H9 (cell line): ENCODE measurements around the gene NPHP1. TPM values are rescaled to one million over a fixed set of nuclear protein-coding genes. Genes with fewer than 3 reads are reported as not detected.

ENCODE experiments used
- DNase-seq: peaks from one replicate; pipeline ENCODE4 v3.0.0-alpha.2; 2017
- H2AFZ ChIP-seq: one replicate; pipeline ENCODE4 v1.6.1; 2013; ENCODE audit warnings: mild to moderate bottlenecking, low read length, control low read depth, moderate library complexity
- H2AK5ac ChIP-seq: 2 replicates; pipeline ENCODE4 v1.6.1; 2013; ENCODE audit warnings: low read length, control low read depth, mixed read lengths; ENCODE audit not compliant: insufficient read length
- H2BK120ac ChIP-seq: one replicate; pipeline ENCODE4 v1.6.1; 2013; ENCODE audit warnings: low read depth, mild to moderate bottlenecking, low read length, control low read depth, inconsistent platforms; ENCODE audit not compliant: poor library complexity, severe bottlenecking
- H2BK12ac ChIP-seq: 2 replicates; pipeline ENCODE4 v1.6.1; 2013; ENCODE audit warnings: low read length, control low read depth, mixed read lengths, low read depth; ENCODE audit not compliant: insufficient read length
- H2BK15ac ChIP-seq: 2 replicates; pipeline ENCODE4 v1.6.1; 2013; ENCODE audit warnings: low read depth, low read length, control low read depth
- H2BK20ac ChIP-seq: one replicate; pipeline ENCODE4 v1.6.1; 2013; ENCODE audit warnings: low read depth, mild to moderate bottlenecking, low read length, control low read depth, inconsistent platforms; ENCODE audit not compliant: poor library complexity, severe bottlenecking
- H2BK5ac ChIP-seq: 2 replicates; pipeline ENCODE4 v1.6.1; 2013; ENCODE audit warnings: low read length, control low read depth, mixed read lengths; ENCODE audit not compliant: insufficient read length
- H3K14ac ChIP-seq: 2 replicates; pipeline ENCODE4 v1.6.1; 2013; ENCODE audit warnings: low read length, control low read depth; ENCODE audit not compliant: insufficient read depth
- H3K18ac ChIP-seq: 2 replicates; pipeline ENCODE4 v1.6.1; 2013; ENCODE audit warnings: low read depth, mild to moderate bottlenecking, mixed read lengths, low read length, control low read depth; ENCODE audit not compliant: insufficient read length
- H3K23ac ChIP-seq: 2 replicates; pipeline ENCODE4 v1.6.1; 2013; ENCODE audit warnings: low read length, control low read depth, mixed read lengths, low read depth; ENCODE audit not compliant: insufficient read length
- H3K23me2 ChIP-seq: 2 replicates; pipeline ENCODE4 v1.6.1; 2013; ENCODE audit warnings: low read depth, mild to moderate bottlenecking, mixed read lengths, low read length, control low read depth; ENCODE audit not compliant: insufficient read length, poor library complexity, severe bottlenecking
- H3K27ac ChIP-seq: 2 replicates; pipeline ENCODE4 v1.5.1; 2013; ENCODE audit warnings: low read length, control low read depth, mixed read lengths, low read depth; ENCODE audit not compliant: insufficient read length
- H3K27me3 ChIP-seq: 2 replicates; pipeline ENCODE4 v1.6.1; 2013; ENCODE audit warnings: low read length, control low read depth, inconsistent platforms; ENCODE audit not compliant: insufficient read depth
- H3K4ac ChIP-seq: 2 replicates; pipeline ENCODE4 v1.6.1; 2013; ENCODE audit warnings: low read depth, mild to moderate bottlenecking, control low read depth, inconsistent platforms, low read length, moderate library complexity
- H3K4me1 ChIP-seq: 2 replicates; pipeline ENCODE4 v1.6.1; 2013; ENCODE audit warnings: low read length, control low read depth, inconsistent platforms; ENCODE audit not compliant: insufficient read depth
- H3K4me2 ChIP-seq: 2 replicates; pipeline ENCODE4 v1.6.1; 2013; ENCODE audit warnings: low read length, control low read depth, mixed read lengths; ENCODE audit not compliant: insufficient read length, insufficient read depth
- H3K56ac ChIP-seq: 2 replicates; pipeline ENCODE4 v1.6.1; 2013; ENCODE audit warnings: low read depth, mild to moderate bottlenecking, mixed read lengths, low read length, control low read depth; ENCODE audit not compliant: insufficient read length
- H3K79me1 ChIP-seq: 2 replicates; pipeline ENCODE4 v1.6.1; 2013; ENCODE audit warnings: low read depth, mild to moderate bottlenecking, moderate library complexity, low read length, control low read depth, inconsistent platforms; ENCODE audit not compliant: insufficient read depth, poor library complexity, severe bottlenecking
- H3K79me2 ChIP-seq: 2 replicates; pipeline ENCODE4 v1.6.1; 2013; ENCODE audit warnings: low read length, control low read depth, inconsistent platforms; ENCODE audit not compliant: insufficient read depth
- H3K9ac ChIP-seq: 2 replicates; pipeline ENCODE4 v1.6.1; 2013; ENCODE audit warnings: low read length, control low read depth, mixed read lengths; ENCODE audit not compliant: insufficient read length; ENCODE audit errors: extremely low read depth
- H3K9me3 ChIP-seq: one replicate; pipeline ENCODE4 v1.6.1; 2013; ENCODE audit warnings: low read depth, low read length, inconsistent platforms; ENCODE audit not compliant: control insufficient read depth
- H3T11ph ChIP-seq: one replicate; pipeline ENCODE4 v1.6.1; 2013; ENCODE audit warnings: mild to moderate bottlenecking, low read length, control low read depth, inconsistent platforms
- H4K20me1 ChIP-seq: one replicate; pipeline ENCODE4 v1.6.1; 2013; ENCODE audit not compliant: control insufficient read depth, insufficient read length, insufficient read depth
- H4K5ac ChIP-seq: 2 replicates; pipeline ENCODE4 v1.6.1; 2013; ENCODE audit warnings: low read depth, mild to moderate bottlenecking, mixed read lengths, low read length, control low read depth; ENCODE audit not compliant: insufficient read length
- H4K8ac ChIP-seq: replicated peaks from 2 replicates; pipeline ENCODE4 v1.6.1; 2013; ENCODE audit warnings: low read length, control low read depth, mixed read lengths, low read depth; ENCODE audit not compliant: insufficient read length
- H4K91ac ChIP-seq: 2 replicates; pipeline ENCODE4 v1.6.1; 2013; ENCODE audit warnings: low read depth, mild to moderate bottlenecking, moderate library complexity, mixed read lengths, low read length, control low read depth; ENCODE audit not compliant: insufficient read length
- H3K27ac Mint-ChIP-seq, 3 experiments: 2 replicates in 2 of 3; 3 replicates in 1 of 3; pipeline ENCODE4 v1.8.0; 2020 to 2021; ENCODE audit warnings: mixed read lengths in 3 of 3, mild to moderate bottlenecking in 1 of 3, moderate library complexity in 1 of 3
- H3K27me3 Mint-ChIP-seq: 2 replicates; pipeline ENCODE4 v1.8.0; 2021; ENCODE audit warnings: low read depth, mild to moderate bottlenecking, moderate library complexity, mixed read lengths
- H3K36me3 Mint-ChIP-seq, 3 experiments: 2 replicates in 2 of 3; 3 replicates in 1 of 3; pipeline ENCODE4 v1.8.0; 2020 to 2021; ENCODE audit warnings: low read depth in 3 of 3, mixed read lengths in 3 of 3; ENCODE audit not compliant: insufficient read depth in 1 of 3
- H3K4me1 Mint-ChIP-seq, 2 experiments: 2 replicates each; pipeline ENCODE4 v1.8.0; 2020; ENCODE audit warnings: mixed read lengths in 2 of 2
- H3K4me3 Mint-ChIP-seq, 2 experiments: 2 replicates in 1 of 2; 3 replicates in 1 of 2; pipeline ENCODE4 v1.8.0; 2020 to 2021; ENCODE audit warnings: mild to moderate bottlenecking in 2 of 2, mixed read lengths in 2 of 2, moderate library complexity in 1 of 2
- H3K9me3 Mint-ChIP-seq, 2 experiments: 2 replicates in 1 of 2; 3 replicates in 1 of 2; pipeline ENCODE4 v1.8.0; 2020; ENCODE audit warnings: mild to moderate bottlenecking in 2 of 2, mixed read lengths in 2 of 2, moderate library complexity in 1 of 2
- total RNA-seq: library from RNA; stranded (reverse); gene quantifications from 2 replicates; pipeline ENCODE4 v1.2.1, GENCODE V29; 2021
- TF ChIP-seq, protein P1 (sequence below): fragments of 200-600 bp; sonication (generic); conservative IDR thresholded peaks from 3 replicates; pipeline ENCODE4 v1.8.0; 2021; ENCODE audit warnings: antibody characterized with exemption, mild to moderate bottlenecking

NPHP1 gene
- total RNA-seq, 1 experiment from 2014 or later, result 2.1 TPM

DNA sequence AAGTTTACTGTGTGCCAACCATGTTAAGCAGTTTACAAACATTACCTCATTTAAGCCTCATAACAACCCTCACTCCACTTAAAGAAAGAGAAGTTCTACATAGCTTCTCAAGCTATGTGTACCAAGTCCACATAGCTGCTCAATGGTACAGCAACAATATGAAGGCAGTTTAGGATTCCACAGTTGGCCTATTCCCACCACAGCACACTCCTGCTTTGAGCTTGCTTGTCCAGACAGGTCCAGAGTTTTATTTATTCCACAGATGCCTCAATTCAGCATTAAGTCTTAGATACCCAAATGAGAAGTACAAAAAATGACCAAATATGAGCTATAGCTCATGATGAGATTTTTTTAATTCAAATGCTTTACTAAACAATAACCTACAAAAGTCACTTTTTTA lies 24.8 kb downstream of the NPHP1 start:
- H4K20me1 ChIP-seq, result no peaks in the 10 kb centered on the region
- no peak overlapping the region for H2BK20ac ChIP-seq
- no peak overlapping the region for H3K18ac ChIP-seq
- no peaks in the 10 kb centered on the region for H3K23me2 ChIP-seq
- no peak overlapping the region for H3K27ac Mint-ChIP-seq
- peaks cover 30 to 42% of the 10 kb centered on the region in 2 experiments for H3K9me3 Mint-ChIP-seq
- H2BK120ac ChIP-seq, result no peak overlapping the region
- no peak overlapping the region for H2BK12ac ChIP-seq
- H2AK5ac ChIP-seq, result no peak overlapping the region
- no peak for DNase-seq
- no peak overlapping the region for H2BK5ac ChIP-seq
- no peaks in the 10 kb centered on the region for H3K27me3 ChIP-seq
- H3K56ac ChIP-seq, result no peak overlapping the region
- no peak overlapping the region for H4K8ac ChIP-seq
- no peak overlapping the region for H3K23ac ChIP-seq
- no peaks in the 10 kb centered on the region for H3K79me2 ChIP-seq
- H4K5ac ChIP-seq, result no peak overlapping the region
- H4K91ac ChIP-seq, result no peak overlapping the region
- H3K4me1 ChIP-seq, result no peaks in the 10 kb centered on the region
- H2BK15ac ChIP-seq, result no peak overlapping the region
- no peaks in the 10 kb centered on the region for H3K79me1 ChIP-seq
- H3K9me3 ChIP-seq, result peaks cover 17% of the 10 kb centered on the region
- no peak overlapping the region for H3K4me2 ChIP-seq
- H3K14ac ChIP-seq, result no peak overlapping the region
- TF ChIP-seq, protein P1, sequence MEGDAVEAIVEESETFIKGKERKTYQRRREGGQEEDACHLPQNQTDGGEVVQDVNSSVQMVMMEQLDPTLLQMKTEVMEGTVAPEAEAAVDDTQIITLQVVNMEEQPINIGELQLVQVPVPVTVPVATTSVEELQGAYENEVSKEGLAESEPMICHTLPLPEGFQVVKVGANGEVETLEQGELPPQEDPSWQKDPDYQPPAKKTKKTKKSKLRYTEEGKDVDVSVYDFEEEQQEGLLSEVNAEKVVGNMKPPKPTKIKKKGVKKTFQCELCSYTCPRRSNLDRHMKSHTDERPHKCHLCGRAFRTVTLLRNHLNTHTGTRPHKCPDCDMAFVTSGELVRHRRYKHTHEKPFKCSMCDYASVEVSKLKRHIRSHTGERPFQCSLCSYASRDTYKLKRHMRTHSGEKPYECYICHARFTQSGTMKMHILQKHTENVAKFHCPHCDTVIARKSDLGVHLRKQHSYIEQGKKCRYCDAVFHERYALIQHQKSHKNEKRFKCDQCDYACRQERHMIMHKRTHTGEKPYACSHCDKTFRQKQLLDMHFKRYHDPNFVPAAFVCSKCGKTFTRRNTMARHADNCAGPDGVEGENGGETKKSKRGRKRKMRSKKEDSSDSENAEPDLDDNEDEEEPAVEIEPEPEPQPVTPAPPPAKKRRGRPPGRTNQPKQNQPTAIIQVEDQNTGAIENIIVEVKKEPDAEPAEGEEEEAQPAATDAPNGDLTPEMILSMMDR, result no peak
- no peak overlapping the region for H3K4ac ChIP-seq
- peaks cover 20 to 27% (median 20%) of the 10 kb centered on the region in 3 experiments; a peak in 6 of 7 replicates for H3K36me3 Mint-ChIP-seq
- no peak overlapping the region for H3K27ac ChIP-seq
- H3K9ac ChIP-seq, result no peak overlapping the region
- H3T11ph ChIP-seq, result no peak overlapping the region
- no peak overlapping the region for H2AFZ ChIP-seq
- H3K4me1 Mint-ChIP-seq, result no peaks in the 10 kb centered on the region
- no peak overlapping the region for H3K4me3 Mint-ChIP-seq
- peaks cover 6% of the 10 kb centered on the region for H3K27me3 Mint-ChIP-seq
